Central memory CD8-positive, alpha-beta T cell (primary cell): ENCODE measurements around the gene ABHD12B.

Experiments used
- ATAC-seq: fragments of 150-1000 bp; cut with Tn5 transposase; replicated peaks from 2 replicates; pipeline ENCODE4 v1.10.0; 2022; ENCODE audit warnings: mild to moderate bottlenecking, moderate FRiP score, moderate number of reproducible peaks; ENCODE audit not compliant: poor library complexity, severe bottlenecking; ENCODE audit errors: extremely low read depth
- DNase-seq, 2 donors: peaks; one replicate each; pipeline ENCODE4 v3.0.0; 2021; ENCODE audit warnings: low spot score in 2 of 2
- H3K27ac Mint-ChIP-seq: one replicate; pipeline ENCODE4 v1.8.0; 2022; ENCODE audit warnings: low read depth, mild to moderate bottlenecking, moderate library complexity, mixed read lengths
- H3K27me3 Mint-ChIP-seq: one replicate; pipeline ENCODE4 v1.8.0; 2022; ENCODE audit warnings: mixed read lengths
- H3K36me3 Mint-ChIP-seq: one replicate; pipeline ENCODE4 v1.8.0; 2022; ENCODE audit warnings: mild to moderate bottlenecking, moderate library complexity, mixed read lengths; ENCODE audit not compliant: insufficient read depth
- H3K4me1 Mint-ChIP-seq: one replicate; pipeline ENCODE4 v1.8.0; 2022; ENCODE audit warnings: mixed read lengths
- H3K4me3 Mint-ChIP-seq: one replicate; pipeline ENCODE4 v1.8.0; 2022; ENCODE audit warnings: mild to moderate bottlenecking, moderate library complexity, mixed read lengths
- H3K9me3 Mint-ChIP-seq: one replicate; pipeline ENCODE4 v1.8.0; 2022; ENCODE audit warnings: mixed read lengths

ABHD12B gene, protein sequence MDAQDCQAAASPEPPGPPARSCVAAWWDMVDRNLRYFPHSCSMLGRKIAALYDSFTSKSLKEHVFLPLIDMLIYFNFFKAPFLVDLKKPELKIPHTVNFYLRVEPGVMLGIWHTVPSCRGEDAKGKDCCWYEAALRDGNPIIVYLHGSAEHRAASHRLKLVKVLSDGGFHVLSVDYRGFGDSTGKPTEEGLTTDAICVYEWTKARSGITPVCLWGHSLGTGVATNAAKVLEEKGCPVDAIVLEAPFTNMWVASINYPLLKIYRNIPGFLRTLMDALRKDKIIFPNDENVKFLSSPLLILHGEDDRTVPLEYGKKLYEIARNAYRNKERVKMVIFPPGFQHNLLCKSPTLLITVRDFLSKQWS

GRCh38 chr14:50871914-50872732 lies at the start of gene ABHD12B:
ABHD12B (plus strand) TSS chr14:50872053; CDS start chr14:50872175, 122 bp downstream.
- Mint-ChIP-seq H3K27ac (no peak within 1 kb of the TSS), H3K4me1 (peaks cover 32% of the 10 kb centered on the region), H3K36me3 (peaks cover 3% of the 10 kb centered on the region), H3K27me3 (peaks cover 74% of the 10 kb centered on the region), H3K9me3 (no peaks in the 10 kb centered on the region), H3K4me3 (no peak within 1 kb of the TSS)
- DNase-seq (no peak), ATAC-seq (no peak)

DNA sequence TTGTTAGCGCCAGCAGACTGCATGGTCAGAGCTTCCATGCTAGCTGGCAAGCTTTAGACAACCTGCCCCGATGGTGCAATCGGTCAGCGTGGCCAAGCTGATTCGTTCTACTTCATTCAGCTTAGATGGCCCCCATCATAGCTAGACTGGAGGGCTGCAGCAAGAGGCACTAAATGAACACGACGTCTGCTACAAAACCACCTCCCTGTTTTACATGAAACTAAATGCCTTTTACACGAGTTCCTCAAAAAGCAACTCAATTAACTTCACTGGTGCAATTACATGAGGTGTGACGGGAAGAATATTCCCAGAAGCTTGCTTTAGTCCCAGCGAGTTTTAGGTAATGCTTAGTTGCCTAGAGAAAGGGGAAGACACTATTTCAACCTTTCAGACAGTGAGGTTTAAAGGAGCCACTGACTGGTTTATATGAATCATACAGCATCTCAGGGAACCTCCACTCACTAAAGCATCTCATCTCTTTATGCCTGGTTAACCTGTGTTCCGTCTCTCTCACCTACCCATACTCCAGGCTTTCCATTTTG lies 49.3 kb upstream of the ABHD12B start:
- DNase-seq (no peak), ATAC-seq (no peak)
- peak overlapping the region; percentile 93 for H3K27ac Mint-ChIP-seq
- peaks cover 25% of the 10 kb centered on the region for H3K36me3 Mint-ChIP-seq
- H3K9me3 Mint-ChIP-seq: no peaks in the 10 kb centered on the region
- peak overlapping the region; percentile 74 for H3K4me3 Mint-ChIP-seq
- H3K4me1 Mint-ChIP-seq: peaks cover 88% of the 10 kb centered on the region
- no peaks in the 10 kb centered on the region for H3K27me3 Mint-ChIP-seq

- Mint-ChIP-seq H3K27me3 (no peaks in the 10 kb centered on the region), H3K27ac (peak overlapping the region; percentile 93), H3K4me1 (peaks cover 92% of the 10 kb centered on the region), H3K4me3 (peak overlapping the region; percentile 74), H3K36me3 (peaks cover 24% of the 10 kb centered on the region), H3K9me3 (no peaks in the 10 kb centered on the region)
- no peak for DNase-seq
- ATAC-seq: no peak
Observed at GRCh38 chr14:50823051-50823761, 48.6 kb upstream of the ABHD12B start.

GRCh38 chr14:50823762-50824636 lies 47.9 kb upstream of the ABHD12B start:
- peak overlapping the region; percentile 93 for H3K27ac Mint-ChIP-seq
- peaks cover 94% of the 10 kb centered on the region for H3K4me1 Mint-ChIP-seq
- ATAC-seq: peak; percentile 41
- DNase-seq: no peak
- peaks cover 21% of the 10 kb centered on the region for H3K36me3 Mint-ChIP-seq
- no peaks in the 10 kb centered on the region for H3K27me3 Mint-ChIP-seq
- H3K9me3 Mint-ChIP-seq: no peaks in the 10 kb centered on the region
- H3K4me3 Mint-ChIP-seq: peak overlapping the region; percentile 74

DNA sequence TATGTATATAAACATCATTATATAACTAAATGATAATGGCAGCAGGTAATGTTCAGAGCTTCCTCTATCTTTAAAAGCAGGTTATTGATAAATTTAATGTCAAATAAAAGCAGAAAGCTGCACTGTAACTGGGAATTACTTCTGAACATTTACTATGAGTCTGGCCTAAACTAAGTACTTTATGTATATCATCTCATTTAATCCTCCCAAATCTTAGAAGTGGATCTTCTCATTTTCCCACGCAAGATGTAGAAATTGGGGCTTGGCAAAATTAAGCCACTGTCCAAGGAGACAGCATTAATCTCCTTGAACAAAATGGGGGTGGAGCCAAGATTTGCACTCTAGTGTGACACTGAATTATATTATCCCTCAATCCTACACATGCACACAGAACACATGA lies 46.5 kb upstream of the ABHD12B start:
- Mint-ChIP-seq H3K27ac (peak overlapping the region; percentile 93), H3K36me3 (peaks cover 25% of the 10 kb centered on the region), H3K27me3 (no peaks in the 10 kb centered on the region), H3K4me3 (peak overlapping the region; percentile 74), H3K4me1 (peaks cover 93% of the 10 kb centered on the region), H3K9me3 (no peaks in the 10 kb centered on the region)
- ATAC-seq (no peak), DNase-seq (no peak)

- no peak for DNase-seq
- Mint-ChIP-seq H3K9me3 (no peaks in the 10 kb centered on the region), H3K27ac (peak overlapping the region; percentile 22), H3K4me3 (peak overlapping the region; percentile 54), H3K36me3 (peaks cover 25% of the 10 kb centered on the region), H3K4me1 (peaks cover 85% of the 10 kb centered on the region), H3K27me3 (no peaks in the 10 kb centered on the region)
- no peak for ATAC-seq
Observed at GRCh38 chr14:50826681-50827080, 45.2 kb upstream of the ABHD12B start.

GRCh38 chr14:50828721-50829488 lies 42.9 kb upstream of the ABHD12B start:
- Mint-ChIP-seq H3K4me1 (peaks cover 73% of the 10 kb centered on the region), H3K27me3 (no peaks in the 10 kb centered on the region), H3K27ac (peak overlapping the region; percentile 97), H3K9me3 (no peaks in the 10 kb centered on the region), H3K36me3 (peaks cover 23% of the 10 kb centered on the region), H3K4me3 (peak overlapping the region; percentile 92)
- ATAC-seq: no peak
- no peak for DNase-seq

DNA sequence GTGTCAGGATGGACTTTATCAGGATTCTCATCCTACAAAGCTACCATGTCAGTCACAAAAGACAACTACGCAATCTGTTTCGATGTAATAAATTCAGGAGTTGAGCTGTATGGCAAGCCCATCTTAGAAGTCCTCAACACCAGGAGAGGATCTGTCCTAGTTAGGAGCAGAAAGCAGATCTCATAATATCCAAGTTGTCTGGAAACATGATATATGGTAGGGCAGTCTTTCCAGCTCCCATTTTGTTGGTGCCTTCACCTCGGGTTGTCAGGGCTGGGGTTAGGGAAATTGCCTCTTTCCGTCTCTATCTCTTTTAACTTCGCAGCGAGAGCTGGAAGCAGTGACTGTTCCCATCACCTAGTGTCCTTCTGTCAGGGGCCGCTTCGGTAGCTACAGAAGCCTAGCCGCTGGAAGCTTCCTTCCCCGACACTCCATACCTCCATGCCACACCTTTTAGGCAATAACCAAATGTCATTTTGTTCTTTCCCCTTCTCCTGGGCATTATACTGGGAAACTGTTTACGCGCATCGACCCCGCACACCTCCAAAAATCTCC lies 42.3 kb upstream of the ABHD12B start:
- H3K27me3 Mint-ChIP-seq: no peaks in the 10 kb centered on the region
- peaks cover 23% of the 10 kb centered on the region for H3K36me3 Mint-ChIP-seq
- peak overlapping the region; percentile 92 for H3K4me3 Mint-ChIP-seq
- DNase-seq: no peak
- peaks cover 73% of the 10 kb centered on the region for H3K4me1 Mint-ChIP-seq
- peak overlapping the region; percentile 97 for H3K27ac Mint-ChIP-seq
- ATAC-seq: no peak
- no peaks in the 10 kb centered on the region for H3K9me3 Mint-ChIP-seq

DNA sequence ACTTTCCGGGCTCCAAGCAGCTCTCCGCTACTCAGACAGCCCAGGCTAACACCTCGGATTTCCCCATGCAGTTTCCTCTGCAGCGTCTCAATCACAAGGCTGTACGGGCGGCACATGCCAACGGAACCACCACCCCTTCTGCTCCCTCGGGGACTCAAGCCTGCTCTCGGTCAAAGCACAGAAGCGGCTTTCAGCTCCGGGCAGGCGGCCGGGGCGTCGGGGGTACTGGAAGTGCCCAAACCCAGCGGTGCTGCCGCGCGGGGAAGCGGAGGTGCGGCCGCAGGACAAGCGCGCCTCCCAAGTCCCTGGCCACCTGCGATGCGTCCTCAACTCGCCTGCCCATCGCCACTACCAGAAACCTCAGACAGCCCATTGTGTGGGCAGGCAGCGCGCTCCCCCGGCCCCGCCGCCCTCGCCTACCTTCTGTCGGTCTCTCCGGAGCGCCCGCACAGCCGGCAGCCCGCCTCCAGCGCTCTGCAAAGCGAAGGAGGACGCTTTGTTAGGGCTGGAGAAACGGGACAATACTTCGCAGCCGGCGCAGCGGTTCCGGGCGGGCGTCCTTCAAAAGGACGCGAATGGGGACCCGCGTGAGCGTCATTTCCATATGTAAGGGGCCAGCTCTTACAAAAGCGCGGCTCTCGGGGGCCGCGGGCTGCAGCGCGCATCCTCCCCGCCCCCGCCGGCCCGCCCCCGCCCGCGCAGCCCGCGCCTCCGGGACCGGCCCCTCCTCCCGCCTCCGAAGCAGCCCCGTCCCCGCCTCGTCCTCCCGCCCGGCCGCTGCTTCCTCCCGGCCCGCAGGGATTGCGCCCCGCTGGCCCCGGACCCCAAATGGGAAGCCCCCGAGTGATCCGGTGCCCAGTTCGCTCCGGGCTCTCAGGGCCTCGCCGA lies 41.6 kb upstream of the ABHD12B start:
- DNase-seq: peak; percentile 47 to 74
- H3K4me1 Mint-ChIP-seq: peaks cover 72% of the 10 kb centered on the region

GRCh38 chr14:50830932-50831725 lies 40.7 kb upstream of the ABHD12B start, which contains the start of gene NIN:
NIN (minus strand) TSS chr14:50831162; CDS start chr14:50822056, 9,106 bp downstream.
- Mint-ChIP-seq H3K36me3 (peaks cover 21% of the 10 kb centered on the region), H3K27me3 (no peaks in the 10 kb centered on the region), H3K4me3 (peak within 1 kb of the TSS; percentile 92), H3K27ac (peak within 1 kb of the TSS; percentile 97), H3K4me1 (peaks cover 68% of the 10 kb centered on the region), H3K9me3 (no peaks in the 10 kb centered on the region)
- ATAC-seq (peak; percentile 77), DNase-seq (peak; percentile 55 to 59)

More for the DNA sequence above, 41.6 kb upstream of the ABHD12B start:
- Mint-ChIP-seq H3K9me3 (no peaks in the 10 kb centered on the region), H3K27ac (peak overlapping the region; percentile 97), H3K4me3 (peak overlapping the region; percentile 92), H3K36me3 (peaks cover 23% of the 10 kb centered on the region), H3K27me3 (no peaks in the 10 kb centered on the region)
- peak; percentile 78 for ATAC-seq
